Activated T-helper 17 cell treated with anti-CD3 and anti-CD28 coated beads, Interleukin-2, amount 50 U/mL, for 72 hours (primary cell): Measurements from ENCODE around the gene VPS13A. TPM values are rescaled to one million over a fixed set of nuclear protein-coding genes. Genes with fewer than 3 reads are reported as not detected.

ENCODE experiments used
- ATAC-seq: fragments of 150-1000 bp; cut with Tn5 transposase; replicated peaks from 2 replicates; pipeline ENCODE4 v1.10.0; 2021; ENCODE audit warnings: mild to moderate bottlenecking, moderate library complexity
- H3K27ac Mint-ChIP-seq: one replicate; pipeline ENCODE4 v1.8.0; 2022; ENCODE audit warnings: mixed read lengths
- H3K27me3 Mint-ChIP-seq: one replicate; pipeline ENCODE4 v1.8.0; 2022; ENCODE audit warnings: mixed read lengths
- H3K36me3 Mint-ChIP-seq: one replicate; pipeline ENCODE4 v1.8.0; 2022; ENCODE audit warnings: low read depth, mild to moderate bottlenecking, mixed read lengths
- H3K4me1 Mint-ChIP-seq: one replicate; pipeline ENCODE4 v1.8.0; 2022; ENCODE audit warnings: mixed read lengths
- H3K4me3 Mint-ChIP-seq: one replicate; pipeline ENCODE4 v1.8.0; 2022; ENCODE audit warnings: mild to moderate bottlenecking, mixed read lengths
- H3K9me3 Mint-ChIP-seq: one replicate; pipeline ENCODE4 v1.8.0; 2022; ENCODE audit warnings: mixed read lengths
- total RNA-seq, 2 donors: library from RNA; stranded (reverse); gene quantifications; one replicate each; pipeline ENCODE4 v1.2.3, GENCODE V29; 2022

Gene VPS13A
- total RNA-seq, result 10 to 100 TPM; 43.1 to 44.4 TPM

- Mint-ChIP-seq H3K36me3 (peaks cover 10% of the 10 kb centered on the region), H3K4me3 (peak within 1 kb of the TSS; percentile 99), H3K27ac (peak within 1 kb of the TSS; percentile 96), H3K9me3 (no peaks in the 10 kb centered on the region), H3K4me1 (peaks cover 5% of the 10 kb centered on the region), H3K27me3 (no peaks in the 10 kb centered on the region)
- ATAC-seq, result peak; percentile 87
Observed at GRCh38 chr9:77177143-77177893, at the start of gene VPS13A. VPS13A (plus strand) TSS chr9:77177534; CDS start chr9:77177705, 171 bp downstream.

- no peaks in the 10 kb centered on the region for H3K4me1 Mint-ChIP-seq
- peaks cover 23% of the 10 kb centered on the region for H3K27me3 Mint-ChIP-seq
- H3K4me3 Mint-ChIP-seq, result no peak overlapping the region
- no peak for ATAC-seq
- no peaks in the 10 kb centered on the region for H3K36me3 Mint-ChIP-seq
- peaks cover 5% of the 10 kb centered on the region for H3K9me3 Mint-ChIP-seq
- no peak overlapping the region for H3K27ac Mint-ChIP-seq
Observed at GRCh38 chr9:77128125-77128789, 49.1 kb upstream of the VPS13A start.

DNA sequence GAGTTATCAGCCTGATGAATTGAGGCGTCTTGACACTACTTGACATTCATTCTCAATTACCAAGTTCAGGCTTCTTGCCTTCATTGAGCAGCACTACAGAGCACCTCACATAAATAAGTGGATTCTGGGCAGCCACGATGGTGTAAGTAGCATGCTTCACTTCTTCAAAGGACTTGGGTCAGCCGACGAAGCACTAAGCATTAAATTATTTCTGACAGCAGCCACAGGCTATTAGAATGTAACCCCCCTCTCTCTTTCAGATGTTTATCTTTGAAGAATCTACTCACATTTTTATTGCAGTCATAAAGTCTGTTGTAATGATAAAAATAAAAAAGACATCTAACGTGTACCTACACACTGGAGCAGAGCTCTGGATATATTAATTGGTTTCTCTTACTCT lies 45.9 kb upstream of the VPS13A start:
- Mint-ChIP-seq H3K9me3 (peaks cover 5% of the 10 kb centered on the region), H3K4me3 (no peak overlapping the region), H3K27me3 (peaks cover 20% of the 10 kb centered on the region), H3K36me3 (no peaks in the 10 kb centered on the region), H3K27ac (no peak overlapping the region), H3K4me1 (no peaks in the 10 kb centered on the region)
- no peak for ATAC-seq

- H3K9me3 Mint-ChIP-seq, result peaks cover 5% of the 10 kb centered on the region
- H3K27me3 Mint-ChIP-seq, result peaks cover 22% of the 10 kb centered on the region
- H3K27ac Mint-ChIP-seq, result no peak overlapping the region
- no peak overlapping the region for H3K4me3 Mint-ChIP-seq
- no peak for ATAC-seq
- no peaks in the 10 kb centered on the region for H3K36me3 Mint-ChIP-seq
- no peaks in the 10 kb centered on the region for H3K4me1 Mint-ChIP-seq
Observed at GRCh38 chr9:77133011-77133410, 44.3 kb upstream of the VPS13A start.

GRCh38 chr9:77142366-77142765 lies 35.0 kb upstream of the VPS13A start:
- Mint-ChIP-seq H3K9me3 (no peaks in the 10 kb centered on the region), H3K4me3 (no peak overlapping the region), H3K36me3 (no peaks in the 10 kb centered on the region), H3K27me3 (peaks cover 12% of the 10 kb centered on the region), H3K4me1 (no peaks in the 10 kb centered on the region), H3K27ac (no peak overlapping the region)
- no peak for ATAC-seq

DNA sequence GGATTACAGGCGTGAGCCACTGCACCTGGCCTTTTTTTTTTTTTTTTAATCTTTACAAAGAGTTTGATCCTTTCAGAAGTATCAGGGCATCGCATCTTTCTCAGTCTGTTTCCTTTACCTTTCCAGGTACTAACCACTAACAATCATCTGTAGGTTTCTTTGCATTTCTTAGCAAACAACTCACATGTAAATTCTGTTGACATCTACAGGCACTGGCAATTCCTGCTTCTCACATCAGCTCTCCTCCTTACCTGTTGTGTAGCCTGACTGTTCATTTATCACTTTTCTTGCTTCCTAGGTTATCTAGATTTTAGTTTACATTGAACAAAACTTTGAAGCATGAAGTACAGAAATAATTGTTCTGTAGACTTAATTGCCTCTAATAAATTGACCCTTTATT lies 27.5 kb upstream of the VPS13A start:
- Mint-ChIP-seq H3K4me3 (no peak overlapping the region), H3K36me3 (no peaks in the 10 kb centered on the region), H3K27ac (no peak overlapping the region), H3K4me1 (no peaks in the 10 kb centered on the region), H3K9me3 (no peaks in the 10 kb centered on the region), H3K27me3 (peaks cover 20% of the 10 kb centered on the region)
- ATAC-seq, result no peak

DNA sequence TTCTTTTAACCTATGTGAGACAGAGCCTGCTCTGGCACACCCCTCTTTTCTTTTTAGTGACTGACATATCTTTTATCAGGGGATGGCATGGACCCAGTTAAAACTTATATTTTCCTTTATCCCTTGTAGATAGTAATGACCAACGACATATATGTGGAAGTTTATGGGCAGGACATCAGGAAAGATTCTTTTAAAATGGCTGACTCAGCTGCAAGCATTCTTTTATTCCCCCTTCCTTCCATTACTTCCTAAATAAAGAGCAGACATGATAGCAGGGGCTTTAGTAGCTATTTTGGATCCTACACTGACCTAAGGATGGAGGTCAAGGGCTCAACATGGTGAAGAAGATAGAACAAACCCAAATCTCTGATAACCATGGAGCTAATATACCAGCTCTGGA lies 25.0 kb upstream of the VPS13A start:
- no peak for ATAC-seq
- no peaks in the 10 kb centered on the region for H3K4me1 Mint-ChIP-seq
- no peaks in the 10 kb centered on the region for H3K36me3 Mint-ChIP-seq
- no peak overlapping the region for H3K27ac Mint-ChIP-seq
- H3K9me3 Mint-ChIP-seq, result no peaks in the 10 kb centered on the region
- H3K27me3 Mint-ChIP-seq, result peaks cover 22% of the 10 kb centered on the region
- H3K4me3 Mint-ChIP-seq, result no peak overlapping the region

DNA sequence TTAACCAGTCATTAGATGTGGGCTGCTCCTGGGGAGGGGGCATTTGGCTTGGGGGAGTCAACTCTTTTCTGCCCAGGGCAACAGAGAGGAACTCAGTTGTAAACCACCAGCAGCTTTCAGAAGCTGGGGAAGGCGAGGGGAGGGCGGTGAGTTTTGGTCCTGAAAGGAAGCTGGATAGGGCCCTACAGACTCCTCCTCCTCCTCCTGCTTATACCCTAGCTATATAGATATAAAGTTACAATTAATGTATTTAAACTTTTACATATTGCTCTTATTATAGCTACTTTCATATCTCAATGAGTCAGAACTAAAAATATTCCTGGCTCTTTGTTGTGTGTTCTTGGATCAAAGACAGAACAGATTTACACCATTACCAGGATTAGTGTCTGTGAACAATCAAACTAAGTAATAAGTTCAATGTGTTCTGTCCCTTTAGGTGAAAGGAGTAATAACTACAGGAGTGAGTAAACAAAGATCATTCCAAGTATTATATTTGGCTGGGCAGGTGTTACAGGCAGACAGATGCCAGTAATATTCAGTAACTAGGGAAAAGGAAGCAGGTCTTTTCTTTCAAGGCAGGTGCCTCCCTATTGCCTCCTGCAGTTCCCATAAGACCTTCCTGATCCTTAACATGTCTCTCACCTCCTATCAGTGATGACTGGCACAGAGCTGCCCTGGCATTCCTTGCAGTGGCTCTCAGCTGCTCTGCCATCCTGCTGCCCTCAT lies 20.5 kb upstream of the VPS13A start:
- no peaks in the 10 kb centered on the region for H3K9me3 Mint-ChIP-seq
- H3K27ac Mint-ChIP-seq, result no peak overlapping the region
- H3K27me3 Mint-ChIP-seq, result peaks cover 34% of the 10 kb centered on the region
- H3K4me3 Mint-ChIP-seq, result no peak overlapping the region
- no peaks in the 10 kb centered on the region for H3K36me3 Mint-ChIP-seq
- no peak for ATAC-seq
- no peaks in the 10 kb centered on the region for H3K4me1 Mint-ChIP-seq

- Mint-ChIP-seq H3K27ac (no peak overlapping the region), H3K9me3 (no peaks in the 10 kb centered on the region), H3K27me3 (peaks cover 25% of the 10 kb centered on the region), H3K36me3 (no peaks in the 10 kb centered on the region), H3K4me3 (no peak overlapping the region), H3K4me1 (no peaks in the 10 kb centered on the region)
- ATAC-seq, result no peak
Observed at GRCh38 chr9:77158772-77159513, 18.4 kb upstream of the VPS13A start.

GRCh38 chr9:77161191-77161590 lies 16.1 kb upstream of the VPS13A start:
- Mint-ChIP-seq H3K27me3 (peaks cover 18% of the 10 kb centered on the region), H3K27ac (no peak overlapping the region), H3K9me3 (no peaks in the 10 kb centered on the region), H3K36me3 (no peaks in the 10 kb centered on the region), H3K4me1 (no peaks in the 10 kb centered on the region), H3K4me3 (no peak overlapping the region)
- ATAC-seq, result no peak

GRCh38 chr9:77161966-77162365 lies 15.4 kb upstream of the VPS13A start:
- no peaks in the 10 kb centered on the region for H3K4me1 Mint-ChIP-seq
- H3K9me3 Mint-ChIP-seq, result no peaks in the 10 kb centered on the region
- H3K36me3 Mint-ChIP-seq, result no peaks in the 10 kb centered on the region
- ATAC-seq, result no peak
- peaks cover 18% of the 10 kb centered on the region for H3K27me3 Mint-ChIP-seq
- H3K27ac Mint-ChIP-seq, result no peak overlapping the region
- no peak overlapping the region for H3K4me3 Mint-ChIP-seq

DNA sequence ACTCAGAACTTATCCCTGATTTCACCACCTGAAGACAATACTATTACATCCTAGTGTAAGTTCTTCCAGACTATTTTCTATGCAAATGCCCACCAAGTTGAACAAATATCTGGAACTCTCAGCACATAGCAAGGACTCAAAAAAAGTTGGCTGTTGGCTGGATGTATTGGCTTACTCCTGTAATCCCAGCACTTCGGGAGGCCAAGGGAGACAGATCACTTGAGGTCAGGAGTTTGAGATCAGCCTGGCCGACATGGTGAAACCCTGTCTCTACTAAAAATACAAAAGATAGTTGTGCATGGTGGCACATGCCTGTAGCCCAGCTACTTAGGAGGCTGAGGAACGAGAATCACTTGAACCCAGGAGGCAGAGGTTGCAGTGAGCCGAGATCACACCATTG lies 15.0 kb upstream of the VPS13A start:
- H3K4me3 Mint-ChIP-seq, result no peak overlapping the region
- no peaks in the 10 kb centered on the region for H3K4me1 Mint-ChIP-seq
- H3K36me3 Mint-ChIP-seq, result no peaks in the 10 kb centered on the region
- H3K9me3 Mint-ChIP-seq, result no peaks in the 10 kb centered on the region
- ATAC-seq, result no peak
- H3K27ac Mint-ChIP-seq, result no peak overlapping the region
- peaks cover 18% of the 10 kb centered on the region for H3K27me3 Mint-ChIP-seq

DNA sequence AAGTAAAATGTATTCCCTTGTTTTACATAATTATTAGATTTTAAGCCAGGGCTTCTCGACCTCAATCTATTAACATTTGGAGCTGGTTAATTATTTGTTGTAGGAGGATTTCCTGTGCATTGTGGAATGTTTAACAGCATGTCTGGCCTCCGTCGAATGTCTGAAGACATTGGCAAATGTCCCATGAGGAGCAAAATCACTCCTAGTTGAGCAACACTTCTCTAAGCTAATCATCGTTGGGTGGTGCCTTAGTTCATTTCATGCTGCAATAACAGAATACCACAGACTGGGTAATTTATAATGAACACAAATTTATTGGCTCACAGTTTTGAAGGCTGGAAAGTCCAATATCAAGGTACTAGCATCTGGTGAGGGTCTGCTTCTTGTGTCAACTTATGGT lies 13.4 kb upstream of the VPS13A start:
- no peaks in the 10 kb centered on the region for H3K36me3 Mint-ChIP-seq

DNA sequence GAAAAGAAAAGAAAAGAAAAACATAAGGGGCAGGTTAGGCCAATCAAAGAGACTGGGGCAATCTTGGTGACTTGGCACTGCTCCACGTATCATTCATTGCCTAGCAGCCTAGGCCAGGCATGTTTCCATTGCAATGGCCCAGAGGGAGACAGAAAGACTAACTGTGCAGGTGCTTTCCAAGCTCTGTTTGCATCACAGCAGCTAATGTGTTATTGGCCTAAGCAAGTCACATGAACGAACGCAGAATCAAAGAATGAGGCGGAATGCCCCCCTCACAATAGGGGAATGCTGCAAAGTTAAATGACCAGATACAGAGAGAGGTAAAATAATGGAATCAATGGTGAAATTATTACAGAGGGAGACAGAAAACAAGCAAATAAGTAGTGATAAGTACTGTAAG lies 11.1 kb upstream of the VPS13A start:
- H3K36me3 Mint-ChIP-seq, result no peaks in the 10 kb centered on the region
- peaks cover 2% of the 10 kb centered on the region for H3K27me3 Mint-ChIP-seq
- H3K27ac Mint-ChIP-seq, result no peak overlapping the region
- H3K9me3 Mint-ChIP-seq, result no peaks in the 10 kb centered on the region
- no peak for ATAC-seq
- no peak overlapping the region for H3K4me3 Mint-ChIP-seq
- no peaks in the 10 kb centered on the region for H3K4me1 Mint-ChIP-seq

More for the DNA sequence above, 13.4 kb upstream of the VPS13A start:
- Mint-ChIP-seq H3K4me3 (no peak overlapping the region), H3K9me3 (no peaks in the 10 kb centered on the region), H3K27me3 (peaks cover 13% of the 10 kb centered on the region), H3K27ac (no peak overlapping the region), H3K4me1 (no peaks in the 10 kb centered on the region)
- ATAC-seq, result no peak
